Activated T-cell treated with anti-CD3 and anti-CD28 coated beads, Interleukin-2, amount 50 U/mL, for 4 hours (primary cell): ENCODE data around the gene TCP11. TPM values are rescaled to one million over a fixed set of nuclear protein-coding genes. Genes with fewer than 3 reads are reported as not detected.

ENCODE experiments used
- ATAC-seq, 2 donors: fragments of 200-7000 bp; cut with Tn5 transposase; one replicate each; pipeline ENCODE4 v1.10.0; 2021
- DNase-seq: peaks from one replicate; pipeline ENCODE4 v3.0.0-alpha.2; 2020
- H3K27me3 Mint-ChIP-seq: one replicate; pipeline ENCODE4 v1.8.0; 2021; ENCODE audit warnings: low read depth, mixed read lengths
- H3K36me3 Mint-ChIP-seq: one replicate; pipeline ENCODE4 v1.8.0; 2022; ENCODE audit warnings: mixed read lengths; ENCODE audit not compliant: insufficient read depth
- H3K4me1 Mint-ChIP-seq: one replicate; pipeline ENCODE4 v1.8.0; 2021; ENCODE audit warnings: low read depth, mixed read lengths
- H3K4me3 Mint-ChIP-seq: one replicate; pipeline ENCODE4 v1.8.0; 2021; ENCODE audit warnings: mild to moderate bottlenecking, moderate library complexity, mixed read lengths
- H3K9me3 Mint-ChIP-seq: one replicate; pipeline ENCODE4 v1.8.0; 2021; ENCODE audit warnings: mixed read lengths
- total RNA-seq, 3 donors: library from RNA; stranded (reverse); gene quantifications; one replicate each; pipeline ENCODE4 v1.2.1, GENCODE V29; 2021

Gene TCP11
- total RNA-seq, 3 donors from 2014 or later, result not detected

GRCh38 chr6:35068644-35069043 lies 72.5 kb downstream of the TCP11 start:
- Mint-ChIP-seq H3K4me3 (no peak overlapping the region), H3K27me3 (no peaks in the 10 kb centered on the region), H3K36me3 (peaks cover 12% of the 10 kb centered on the region), H3K4me1 (no peaks in the 10 kb centered on the region), H3K9me3 (no peaks in the 10 kb centered on the region)
- ATAC-seq (no peak), DNase-seq (no peak)

- H3K36me3 Mint-ChIP-seq, result peaks cover 14% of the 10 kb centered on the region
- no peaks in the 10 kb centered on the region for H3K27me3 Mint-ChIP-seq
- H3K9me3 Mint-ChIP-seq, result no peaks in the 10 kb centered on the region
- no peak for ATAC-seq
- no peak for DNase-seq
- H3K4me3 Mint-ChIP-seq, result no peak overlapping the region
- H3K4me1 Mint-ChIP-seq, result no peaks in the 10 kb centered on the region
These were observed 72.9 kb downstream of the TCP11 start for GRCh38 chr6:35068206-35068605.

Other genes starting within 250 kb of the TCP11 start
- gene SCUBE3, start 72.6 kb upstream of the TCP11 start, total RNA-seq, result under 1 TPM in 1 of 3 donors, not detected in 2; 0.03 TPM
- gene ZNF76, start 118.4 kb upstream of the TCP11 start, total RNA-seq, result 10 to 100 TPM; 22.9 to 24.3 (median 24.1) TPM
- gene DEF6, start 156.5 kb upstream of the TCP11 start, total RNA-seq, result 10 to 100 TPM; 63.0 to 72.7 (median 68.9) TPM
- gene PPARD, start 201.2 kb upstream of the TCP11 start, total RNA-seq, result 10 to 100 TPM; 15.4 to 17.4 (median 16.9) TPM